ENCODE results near the gene CAP2. TPM values are rescaled to one million over a fixed set of nuclear protein-coding genes. Genes with fewer than 3 reads are reported as not detected.
A peak's percentile ranks its signal among the peaks of the same experiment; 100 is the strongest.

CAP2 gene
- total and polyA plus RNA-seq, 12 donors: 42.0 to 211 (median 156) TPM

DNA sequence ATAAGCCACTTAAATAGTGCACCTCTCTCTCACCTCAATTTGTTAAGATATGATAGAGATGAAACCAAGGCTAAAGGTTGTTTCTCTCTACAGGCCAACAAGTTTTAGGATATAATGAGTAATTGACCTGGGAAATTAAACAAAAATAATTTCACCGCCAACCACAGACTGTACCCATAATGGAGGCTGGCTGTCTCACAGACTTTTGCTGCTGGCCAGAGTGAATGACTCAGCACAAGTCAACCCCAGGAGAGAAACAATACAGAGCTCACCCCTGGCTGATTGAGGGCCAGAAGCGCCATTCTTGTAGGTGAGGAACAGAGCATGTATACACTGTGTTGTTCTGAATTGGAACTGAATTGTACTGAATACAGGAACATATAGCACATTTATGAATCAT, 99.9 kb downstream of the CAP2 start:
- intact Hi-C loops (cut with DNase I): no loop called here
- DNase-seq (no peak), ATAC-seq (peak in 6 of 8 donors; percentile 43 to 67 (median 62))
- TF ChIP-seq, protein P1, sequence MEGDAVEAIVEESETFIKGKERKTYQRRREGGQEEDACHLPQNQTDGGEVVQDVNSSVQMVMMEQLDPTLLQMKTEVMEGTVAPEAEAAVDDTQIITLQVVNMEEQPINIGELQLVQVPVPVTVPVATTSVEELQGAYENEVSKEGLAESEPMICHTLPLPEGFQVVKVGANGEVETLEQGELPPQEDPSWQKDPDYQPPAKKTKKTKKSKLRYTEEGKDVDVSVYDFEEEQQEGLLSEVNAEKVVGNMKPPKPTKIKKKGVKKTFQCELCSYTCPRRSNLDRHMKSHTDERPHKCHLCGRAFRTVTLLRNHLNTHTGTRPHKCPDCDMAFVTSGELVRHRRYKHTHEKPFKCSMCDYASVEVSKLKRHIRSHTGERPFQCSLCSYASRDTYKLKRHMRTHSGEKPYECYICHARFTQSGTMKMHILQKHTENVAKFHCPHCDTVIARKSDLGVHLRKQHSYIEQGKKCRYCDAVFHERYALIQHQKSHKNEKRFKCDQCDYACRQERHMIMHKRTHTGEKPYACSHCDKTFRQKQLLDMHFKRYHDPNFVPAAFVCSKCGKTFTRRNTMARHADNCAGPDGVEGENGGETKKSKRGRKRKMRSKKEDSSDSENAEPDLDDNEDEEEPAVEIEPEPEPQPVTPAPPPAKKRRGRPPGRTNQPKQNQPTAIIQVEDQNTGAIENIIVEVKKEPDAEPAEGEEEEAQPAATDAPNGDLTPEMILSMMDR (IDR thresholded peaks at IDR 0.05): no peak
- no peaks in the 10 kb centered on the region for H3K36me3 ChIP-seq
- 85 to 92% methylated on average over 2 of the region's 2 CpGs for WGBS, 2 donors
- H3K27me3 ChIP-seq: no peaks in the 10 kb centered on the region
- no peak overlapping the region for H3K27ac ChIP-seq
- H3K4me1 ChIP-seq: peaks cover 0 to 38% (median 13%) of the 10 kb centered on the region in 9 donors
- H3K9me3 ChIP-seq: no peaks in the 10 kb centered on the region
- no peak overlapping the region for H3K4me3 ChIP-seq

DNA sequence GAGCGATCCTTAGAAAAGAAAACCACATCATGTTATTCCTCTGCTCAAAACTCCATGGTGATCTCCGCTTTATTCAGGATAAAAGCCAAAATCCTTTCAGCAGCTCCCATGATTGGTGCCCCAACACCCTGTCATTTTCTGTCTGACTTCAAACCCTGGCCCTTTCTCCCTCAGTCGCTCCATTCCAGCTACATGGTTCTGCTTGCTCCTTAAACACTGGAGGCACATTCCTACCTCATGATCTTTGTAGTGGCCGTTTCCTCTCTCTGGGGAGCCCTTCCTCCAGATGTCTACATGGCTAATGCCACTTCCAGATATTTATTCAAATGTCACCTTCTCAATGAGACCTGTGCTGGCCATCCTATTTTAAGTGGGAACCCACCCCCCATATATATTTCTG, 100.8 kb downstream of the CAP2 start:
- ATAC-seq: peak in 3 of 8 donors; percentile 22 to 59 (median 39)
- intact Hi-C loops (cut with DNase I): no loop called here

DNA sequence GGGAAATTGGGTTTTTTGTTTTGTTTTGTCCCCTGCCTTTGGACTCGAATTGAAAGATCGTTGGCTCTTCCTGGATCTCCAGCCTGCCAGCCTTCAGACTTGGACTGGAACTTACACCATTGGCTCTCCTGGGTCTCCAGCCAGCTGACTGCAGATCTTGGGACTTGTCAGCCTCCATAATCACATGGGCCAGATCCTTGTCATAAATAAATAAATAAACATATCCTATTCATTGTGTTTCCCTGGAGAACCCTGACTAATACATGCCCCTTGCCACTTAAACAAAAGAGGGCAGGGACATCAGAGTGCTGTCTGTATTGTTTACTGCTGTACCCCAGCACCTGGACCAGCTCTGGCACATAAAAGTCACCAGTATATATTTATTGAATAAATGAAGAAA, 101.5 kb downstream of the CAP2 start:
- H3K27ac ChIP-seq: no peak overlapping the region
- no peaks in the 10 kb centered on the region for H3K9me3 ChIP-seq
- no peaks in the 10 kb centered on the region for H3K36me3 ChIP-seq
- no peaks in the 10 kb centered on the region for H3K27me3 ChIP-seq
- no peak for DNase-seq
- intact Hi-C loops (cut with DNase I): no loop called here
- no peak for ATAC-seq
- TF ChIP-seq, protein P1 (IDR thresholded peaks at IDR 0.05): no peak
- peaks cover 0 to 38% (median 13%) of the 10 kb centered on the region in 9 donors for H3K4me1 ChIP-seq
- WGBS, 2 donors: 92 to 97% methylated on average over 2 of the region's 2 CpGs
- no peak overlapping the region for H3K4me3 ChIP-seq

More for the DNA sequence above, 100.8 kb downstream of the CAP2 start:
- Histone ChIP-seq H3K9me3 (no peaks in the 10 kb centered on the region), H3K36me3 (no peaks in the 10 kb centered on the region), H3K4me1 (peaks cover 0 to 38% (median 13%) of the 10 kb centered on the region in 9 donors), H3K27me3 (no peaks in the 10 kb centered on the region), H3K27ac (peak overlapping the region in 2 of 10 donors; percentile 26 to 36), H3K4me3 (no peak overlapping the region)
- no peak for DNase-seq
- WGBS, 2 donors: 46 to 52% methylated on average over 4 of the region's 4 CpGs
- TF ChIP-seq, protein P1 (IDR thresholded peaks at IDR 0.05): no peak

DNA sequence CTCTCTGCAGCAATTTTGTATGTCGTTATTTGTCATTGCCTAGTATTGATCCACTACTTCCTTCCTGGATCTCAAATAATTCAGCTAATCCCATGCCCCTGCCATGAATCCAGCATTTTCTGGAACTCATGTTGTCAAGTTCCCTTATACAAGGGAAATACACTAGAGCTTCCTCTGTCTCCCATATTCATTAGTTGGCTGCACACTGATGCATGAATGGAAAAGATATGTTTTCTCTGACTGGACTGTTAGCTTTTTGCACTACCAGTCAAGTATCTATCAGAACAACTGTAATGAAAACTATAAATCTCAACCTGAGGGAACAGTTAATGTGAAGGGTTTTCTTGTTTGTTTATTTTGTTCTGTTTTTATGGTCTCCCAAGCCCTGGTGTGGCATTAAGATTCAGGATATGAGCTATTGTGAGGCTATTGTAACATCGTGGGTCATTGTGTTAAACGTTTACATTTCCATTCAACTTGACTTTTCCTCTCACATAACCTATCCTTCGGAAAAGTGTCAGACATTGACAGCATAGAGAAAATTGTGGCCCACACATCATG, 104.2 kb downstream of the CAP2 start:
- Histone ChIP-seq H3K36me3 (no peaks in the 10 kb centered on the region), H3K4me3 (no peak overlapping the region), H3K27me3 (no peaks in the 10 kb centered on the region), H3K27ac (no peak overlapping the region), H3K9me3 (no peaks in the 10 kb centered on the region), H3K4me1 (peaks cover 0 to 20% (median 4%) of the 10 kb centered on the region in 9 donors)
- ATAC-seq (no peak), DNase-seq (no peak)
- intact Hi-C loops (cut with DNase I): no loop called here
- WGBS, 2 donors: 60 to 77% methylated on average over 4 of the region's 4 CpGs
- TF ChIP-seq, protein P1 (IDR thresholded peaks at IDR 0.05): no peak
